ENCODE data around the gene GABRB1.

GRCh38 chr4:47468706-47469365, 437.5 kb downstream of the GABRB1 start:
- TF ChIP-seq, protein P1, sequence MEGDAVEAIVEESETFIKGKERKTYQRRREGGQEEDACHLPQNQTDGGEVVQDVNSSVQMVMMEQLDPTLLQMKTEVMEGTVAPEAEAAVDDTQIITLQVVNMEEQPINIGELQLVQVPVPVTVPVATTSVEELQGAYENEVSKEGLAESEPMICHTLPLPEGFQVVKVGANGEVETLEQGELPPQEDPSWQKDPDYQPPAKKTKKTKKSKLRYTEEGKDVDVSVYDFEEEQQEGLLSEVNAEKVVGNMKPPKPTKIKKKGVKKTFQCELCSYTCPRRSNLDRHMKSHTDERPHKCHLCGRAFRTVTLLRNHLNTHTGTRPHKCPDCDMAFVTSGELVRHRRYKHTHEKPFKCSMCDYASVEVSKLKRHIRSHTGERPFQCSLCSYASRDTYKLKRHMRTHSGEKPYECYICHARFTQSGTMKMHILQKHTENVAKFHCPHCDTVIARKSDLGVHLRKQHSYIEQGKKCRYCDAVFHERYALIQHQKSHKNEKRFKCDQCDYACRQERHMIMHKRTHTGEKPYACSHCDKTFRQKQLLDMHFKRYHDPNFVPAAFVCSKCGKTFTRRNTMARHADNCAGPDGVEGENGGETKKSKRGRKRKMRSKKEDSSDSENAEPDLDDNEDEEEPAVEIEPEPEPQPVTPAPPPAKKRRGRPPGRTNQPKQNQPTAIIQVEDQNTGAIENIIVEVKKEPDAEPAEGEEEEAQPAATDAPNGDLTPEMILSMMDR (IDR thresholded peaks at IDR 0.05): no peak
- no peak for TF ChIP-seq POLR2A (IDR thresholded peaks at IDR 0.05)
